MCF 10A (cell line): Measurements from ENCODE around the gene HOXA1. TPM values are rescaled to one million over a fixed set of nuclear protein-coding genes. Genes with fewer than 3 reads are reported as not detected.

Experiments
- BruUV-seq: library from RNA; stranded (reverse); fragments of 400-500 nt; replicated peaks from 2 replicates; lab custom pipeline; 2021; lab: Mats Ljungman, UMichigan
- CTCF ChIA-PET: fragments of 300-600 bp; sonication (Branson Sonifier 250); formaldehyde crosslinking; extraction: SDS; loops from one replicate; lab custom pipeline; 2021; ENCODE audit warnings: antibody characterized with exemption, inconsistent platforms; lab: Yijun Ruan, JAX
- POLR2A ChIA-PET: fragments of 300-600, 350-650 bp; sonication (Branson Sonifier 250); formaldehyde crosslinking; extraction: SDS; loops from one replicate; lab custom pipeline; 2020; ENCODE audit warnings: antibody characterized with exemption, inconsistent platforms; lab: Yijun Ruan, JAX
- DNase-seq: peaks from one replicate; pipeline ENCODE4 v3.0.0-alpha.2; 2018; ENCODE audit not compliant: unreplicated experiment
- H3K27ac Mint-ChIP-seq: one replicate; pipeline ENCODE4 v1.8.0; 2022; ENCODE audit warnings: mild to moderate bottlenecking, low read depth, mixed read lengths; ENCODE audit not compliant: unreplicated experiment
- H3K27me3 Mint-ChIP-seq: one replicate; pipeline ENCODE4 v1.8.0; 2022; ENCODE audit warnings: mixed read lengths; ENCODE audit not compliant: insufficient read depth, unreplicated experiment
- H3K36me3 Mint-ChIP-seq: one replicate; pipeline ENCODE4 v1.8.0; 2022; ENCODE audit warnings: mild to moderate bottlenecking, moderate library complexity, mixed read lengths; ENCODE audit not compliant: insufficient read depth, unreplicated experiment
- H3K4me1 Mint-ChIP-seq: one replicate; pipeline ENCODE4 v1.8.0; 2022; ENCODE audit warnings: mixed read lengths; ENCODE audit not compliant: insufficient read depth, unreplicated experiment
- H3K4me3 Mint-ChIP-seq: one replicate; pipeline ENCODE4 v1.8.0; 2022; ENCODE audit warnings: mild to moderate bottlenecking, moderate library complexity, mixed read lengths; ENCODE audit not compliant: unreplicated experiment
- H3K9me3 Mint-ChIP-seq: one replicate; pipeline ENCODE4 v1.8.0; 2022; ENCODE audit warnings: mixed read lengths; ENCODE audit not compliant: unreplicated experiment
- intact Hi-C: fragments of 100-400 bp; cut with micrococcal nuclease; formaldehyde crosslinking; loops from 2 replicates; pipeline ENCODE4 v1.14.1; 2022
- total RNA-seq: library from RNA; stranded (reverse); gene quantifications from 2 replicates; pipeline ENCODE4 v1.2.3, GENCODE V29; 2022
- TF ChIP-seq, protein P1 (sequence below): fragments of 200-600 bp; IDR thresholded peaks from one replicate; pipeline ENCODE4 v1.8.0; 2022; ENCODE audit warnings: antibody characterized with exemption, mild to moderate bottlenecking; ENCODE audit not compliant: unreplicated experiment

The HOXA1 gene
- total RNA-seq, 1 experiment from 2014 or later, result 5.6 TPM

- no peak for DNase-seq
- H3K36me3 Mint-ChIP-seq, result peaks cover 29% of the 10 kb centered on the region
- peak overlapping the region; percentile 100 for H3K4me3 Mint-ChIP-seq
- no peaks in the 10 kb centered on the region for H3K9me3 Mint-ChIP-seq
- TF ChIP-seq, protein P1, sequence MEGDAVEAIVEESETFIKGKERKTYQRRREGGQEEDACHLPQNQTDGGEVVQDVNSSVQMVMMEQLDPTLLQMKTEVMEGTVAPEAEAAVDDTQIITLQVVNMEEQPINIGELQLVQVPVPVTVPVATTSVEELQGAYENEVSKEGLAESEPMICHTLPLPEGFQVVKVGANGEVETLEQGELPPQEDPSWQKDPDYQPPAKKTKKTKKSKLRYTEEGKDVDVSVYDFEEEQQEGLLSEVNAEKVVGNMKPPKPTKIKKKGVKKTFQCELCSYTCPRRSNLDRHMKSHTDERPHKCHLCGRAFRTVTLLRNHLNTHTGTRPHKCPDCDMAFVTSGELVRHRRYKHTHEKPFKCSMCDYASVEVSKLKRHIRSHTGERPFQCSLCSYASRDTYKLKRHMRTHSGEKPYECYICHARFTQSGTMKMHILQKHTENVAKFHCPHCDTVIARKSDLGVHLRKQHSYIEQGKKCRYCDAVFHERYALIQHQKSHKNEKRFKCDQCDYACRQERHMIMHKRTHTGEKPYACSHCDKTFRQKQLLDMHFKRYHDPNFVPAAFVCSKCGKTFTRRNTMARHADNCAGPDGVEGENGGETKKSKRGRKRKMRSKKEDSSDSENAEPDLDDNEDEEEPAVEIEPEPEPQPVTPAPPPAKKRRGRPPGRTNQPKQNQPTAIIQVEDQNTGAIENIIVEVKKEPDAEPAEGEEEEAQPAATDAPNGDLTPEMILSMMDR, result no peak
- intact Hi-C loops, result loop anchor here (1.0 to 5.0 kb wide), 6 partner anchors 458 to 942 kb away; partner anchors contain the start of genes CBX3 and HNRNPA2B1
- H3K27me3 Mint-ChIP-seq, result no peaks in the 10 kb centered on the region
- H3K27ac Mint-ChIP-seq, result no peak overlapping the region
- peaks cover 23% of the 10 kb centered on the region for H3K4me1 Mint-ChIP-seq
- CTCF ChIA-PET, result interaction anchor here (0.5 to 6.7 kb wide), 39 partner anchors 8 to 1060 kb away, joined by 3 to 190 read pairs (median 5); partner anchors contain the start of genes HOXA3, HOXA7 and HOXA9
- POLR2A ChIA-PET, result interaction anchor here (0.8 to 7.2 kb wide), 34 partner anchors 10 to 1056 kb away, joined by 3 to 459 read pairs (median 5); partner anchors contain the start of genes CBX3, HOXA1, HOXA4 and HOXA7
- BruUV-seq, result no TSS peak
These were observed 48.4 kb upstream of the HOXA1 start for GRCh38 chr7:27143950-27144780.

DNA sequence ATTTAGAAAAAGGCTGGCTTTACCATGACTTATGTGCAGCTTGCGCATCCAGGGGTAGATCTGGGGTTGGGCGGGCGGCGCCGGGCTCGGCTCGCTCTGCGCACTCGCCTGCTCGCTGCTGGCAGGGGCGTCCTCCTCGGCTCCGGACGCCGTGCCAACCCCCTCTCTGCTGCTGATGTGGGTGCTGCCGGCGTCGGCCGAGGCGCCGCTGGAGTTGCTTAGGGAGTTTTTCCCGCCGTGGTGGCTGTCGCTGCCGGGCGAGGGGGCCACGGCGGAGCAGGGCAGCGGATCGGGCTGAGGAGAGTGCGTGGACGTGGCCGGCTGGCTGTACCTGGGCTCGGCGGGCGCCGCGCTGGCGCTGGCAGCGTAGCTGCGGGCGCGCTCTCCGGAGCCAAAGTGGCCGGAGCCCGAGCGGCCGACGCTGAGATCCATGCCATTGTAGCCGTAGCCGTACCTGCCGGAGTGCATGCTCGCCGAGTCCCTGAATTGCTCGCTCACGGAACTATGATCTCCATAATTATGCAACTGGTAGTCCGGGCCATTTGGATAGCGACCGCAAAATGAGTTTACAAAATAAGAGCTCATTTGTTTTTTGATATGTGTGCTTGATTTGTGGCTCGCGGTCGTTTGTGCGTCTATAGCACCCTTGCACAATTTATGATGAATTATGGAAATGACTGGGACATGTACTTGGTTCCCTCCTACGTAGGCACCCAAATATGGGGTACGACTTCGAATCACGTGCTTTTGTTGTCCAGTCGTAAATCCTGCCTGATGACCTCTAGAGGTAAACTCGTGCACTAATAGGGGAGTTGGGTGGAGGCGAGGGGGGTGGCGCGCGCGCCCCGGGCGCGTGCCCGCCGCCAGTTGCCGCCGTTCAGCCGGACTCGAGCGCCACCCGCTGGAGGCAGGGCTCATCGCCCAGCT lies 47.5 kb upstream of the HOXA1 start, which contains the start of gene HOXA5:
Gene HOXA5 (minus strand): TSS at position 659 of the 927 bp plus-strand sequence. CDS start 74 bp downstream, at position 585.
- H3K27ac Mint-ChIP-seq, result peak within 1 kb of the TSS; percentile 99
- peaks cover 31% of the 10 kb centered on the region for H3K4me1 Mint-ChIP-seq
- peak; percentile 99 for DNase-seq
- H3K36me3 Mint-ChIP-seq, result peaks cover 29% of the 10 kb centered on the region
- no peaks in the 10 kb centered on the region for H3K27me3 Mint-ChIP-seq
- ChIA-PET POLR2A (interaction anchor here (0.8 to 7.2 kb wide), 34 partner anchors 9 to 1056 kb away, joined by 3 to 459 read pairs (median 5); partner anchors contain the start of genes CBX3, HOXA1, HOXA4 and HOXA7), CTCF (interaction anchor here (0.5 to 6.7 kb wide), 40 partner anchors 9 to 1060 kb away, joined by 3 to 190 read pairs (median 4); partner anchors contain the start of gene HOXA9)
- H3K9me3 Mint-ChIP-seq, result no peaks in the 10 kb centered on the region
- intact Hi-C loops, result loop anchor here (1.0 to 5.0 kb wide), 6 partner anchors 457 to 941 kb away; partner anchors contain the start of genes CBX3 and HNRNPA2B1
- TSS peak; percentile 77 for BruUV-seq
- peak within 1 kb of the TSS; percentile 100 for H3K4me3 Mint-ChIP-seq
- TF ChIP-seq, protein P1, result peak; percentile 93

GRCh38 chr7:27142580-27143022 lies 46.8 kb upstream of the HOXA1 start:
- Mint-ChIP-seq H3K27ac (peak overlapping the region; percentile 99), H3K27me3 (no peaks in the 10 kb centered on the region), H3K9me3 (no peaks in the 10 kb centered on the region), H3K4me1 (peaks cover 34% of the 10 kb centered on the region), H3K36me3 (peaks cover 29% of the 10 kb centered on the region), H3K4me3 (peak overlapping the region; percentile 100)
- BruUV-seq, result no TSS peak
- intact Hi-C loops, result loop anchor here (1.0 to 5.0 kb wide), 6 partner anchors 456 to 940 kb away; partner anchors contain the start of genes CBX3 and HNRNPA2B1
- TF ChIP-seq, protein P1, result no peak
- peak; percentile 47 for DNase-seq
- POLR2A ChIA-PET, result interaction anchor here (1.0 to 7.2 kb wide), 29 partner anchors 7 to 1055 kb away, joined by 3 to 459 read pairs (median 13); partner anchors contain the start of genes CBX3, HOXA1, HOXA4 and HOXA7
- CTCF ChIA-PET, result interaction anchor here (0.9 to 6.7 kb wide), 14 partner anchors 15 to 1059 kb away, joined by 3 to 190 read pairs (median 6); no protein-coding TSS in a partner anchor
